HEK293T (cell line): ENCODE data around the gene SP140L.

Experiments used
- BHLHE40 ChIP-seq: fragments of 450-650 bp; IDR thresholded peaks from 2 replicates; pipeline ENCODE4 v1.6.1; 2016; ENCODE audit warnings: mild to moderate bottlenecking, moderate library complexity, borderline replicate concordance
- ELF4 ChIP-seq: fragments of 450-650 bp; IDR thresholded peaks from 2 replicates; pipeline ENCODE4 v1.6.1; 2017; ENCODE audit warnings: antibody characterized with exemption
- FOXA1 ChIP-seq: fragments of 450-650 bp; IDR thresholded peaks from 2 replicates; pipeline ENCODE4 v1.6.1; 2016; ENCODE audit warnings: mild to moderate bottlenecking
- FOXM1 ChIP-seq: fragments of 450-650 bp; IDR thresholded peaks from 2 replicates; pipeline ENCODE4 v1.6.1; 2017; ENCODE audit warnings: mild to moderate bottlenecking, borderline replicate concordance
- SP1 ChIP-seq: fragments of 450-650 bp; IDR thresholded peaks from 2 replicates; pipeline ENCODE4 v1.6.1; 2017
- TF ChIP-seq, protein P1 (sequence below): fragments of 450-650 bp; IDR thresholded peaks from 2 replicates; pipeline ENCODE4 v1.6.1; 2016

DNA sequence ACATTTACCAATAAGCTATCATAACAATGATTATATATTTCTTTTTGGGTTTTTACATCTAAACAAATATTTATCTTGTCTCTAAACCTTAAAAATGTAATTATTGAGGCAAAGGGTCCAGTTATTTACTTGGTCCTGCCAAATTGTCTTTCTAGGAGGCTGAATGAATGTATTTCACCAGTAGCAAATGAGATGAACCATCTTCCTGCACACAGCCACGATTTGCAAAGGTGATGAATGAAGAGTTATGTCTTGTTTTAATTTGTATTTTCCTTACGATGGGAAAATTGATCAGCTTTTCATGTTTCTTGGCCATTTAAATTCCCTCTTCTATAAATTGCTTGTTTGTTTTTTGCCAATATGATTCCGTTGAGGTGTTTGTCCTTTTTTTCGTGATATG lies 90.4 kb downstream of the SP140L start:
- TF ChIP-seq FOXA1 (no peak), FOXM1 (no peak), ELF4 (no peak), SP1 (no peak), BHLHE40 (no peak)
- TF ChIP-seq, protein P1, sequence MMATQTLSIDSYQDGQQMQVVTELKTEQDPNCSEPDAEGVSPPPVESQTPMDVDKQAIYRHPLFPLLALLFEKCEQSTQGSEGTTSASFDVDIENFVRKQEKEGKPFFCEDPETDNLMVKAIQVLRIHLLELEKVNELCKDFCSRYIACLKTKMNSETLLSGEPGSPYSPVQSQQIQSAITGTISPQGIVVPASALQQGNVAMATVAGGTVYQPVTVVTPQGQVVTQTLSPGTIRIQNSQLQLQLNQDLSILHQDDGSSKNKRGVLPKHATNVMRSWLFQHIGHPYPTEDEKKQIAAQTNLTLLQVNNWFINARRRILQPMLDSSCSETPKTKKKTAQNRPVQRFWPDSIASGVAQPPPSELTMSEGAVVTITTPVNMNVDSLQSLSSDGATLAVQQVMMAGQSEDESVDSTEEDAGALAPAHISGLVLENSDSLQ: no peak
